Measurements from ENCODE around the gene ILF3. TPM values are rescaled to one million over a fixed set of nuclear protein-coding genes. Genes with fewer than 3 reads are reported as not detected.

The ILF3 gene
- total and polyA plus RNA-seq, 2 experiments from 2014 or later: 573 to 616 TPM

GRCh38 chr19:10730932-10731331 lies 76.8 kb downstream of the ILF3 start:
- no peak overlapping the region for H3K4me2 ChIP-seq
- no peaks in the 10 kb centered on the region for H3K27me3 ChIP-seq (ENCODE audit: insufficient read depth)
- no peak for TF ChIP-seq ETS1 (IDR thresholded peaks at IDR 0.05)
- TF ChIP-seq EZH2 (IDR thresholded peaks at IDR 0.05; ENCODE audit: low read depth, unreplicated experiment): no peak
- TF ChIP-seq NANOG (IDR thresholded peaks at IDR 0.05; ENCODE audit: borderline replicate concordance): no peak
- no peak for TF ChIP-seq JUNB (IDR thresholded peaks at IDR 0.05; ENCODE audit: unreplicated experiment)
- no peak for TF ChIP-seq CTCF (conservative IDR thresholded peaks at IDR 0.05; ENCODE audit: low read depth in 2 of 2)
- no peak for TF ChIP-seq EZH2phosphoT487 (IDR thresholded peaks at IDR 0.05; ENCODE audit: unreplicated experiment)
- no peak for TF ChIP-seq CREB1 (CRISPR knock-in tag; IDR thresholded peaks at IDR 0.05; ENCODE audit: low read depth)
- no peak for TF ChIP-seq ZNF114 (CRISPR knock-in tag; IDR thresholded peaks at IDR 0.05)
- ATAC-seq (no peak), DNase-seq (ENCODE audit: low spot score) (no peak)
- peaks cover 4% of the 10 kb centered on the region for H3K36me3 Mint-ChIP-seq (ENCODE audit: low read depth)
- H3K4me1 Mint-ChIP-seq: 0 out of 3 replicates have a peak, but pooled peaks cover 3% of the 10 kb centered on the region
- peaks cover 98% of the 10 kb centered on the region for H3K79me2 ChIP-seq (replicated peaks; ENCODE audit: insufficient read depth)
- H3K4me3 Mint-ChIP-seq: no peak overlapping the region
- H2AFZ ChIP-seq: no peak overlapping the region
- no peaks in the 10 kb centered on the region for H3K4me1 ChIP-seq (ENCODE audit: insufficient read depth)
- H3F3A ChIP-seq (replicated peaks; ENCODE audit: low read depth): peaks cover 5% of the 10 kb centered on the region; the same call in 1 of the 2 replicates
- peaks cover 1% of the 10 kb centered on the region for H3K27me3 Mint-ChIP-seq (ENCODE audit: insufficient read depth, low read depth, poor library complexity)
- peaks cover 45% of the 10 kb centered on the region for H4K20me1 ChIP-seq (replicated peaks; ENCODE audit: insufficient read depth)
- H3K4me3 ChIP-seq: no peak overlapping the region
- no peak overlapping the region for H3K27ac ChIP-seq (ENCODE audit: low read depth)
- H3K27ac Mint-ChIP-seq: no peak overlapping the region
- H3K36me3 ChIP-seq (ENCODE audit: insufficient read depth): no peaks in the 10 kb centered on the region
- H3K9me2 ChIP-seq (ENCODE audit: insufficient read depth): no peaks in the 10 kb centered on the region
- H3K9me3 Mint-ChIP-seq: no peaks in the 10 kb centered on the region

- no peaks in the 10 kb centered on the region for H3K36me3 ChIP-seq (ENCODE audit: insufficient read depth)
- DNase-seq (ENCODE audit: low spot score): no peak
- TF ChIP-seq CREB1 (CRISPR knock-in tag; IDR thresholded peaks at IDR 0.05; ENCODE audit: low read depth): no peak
- no peak for TF ChIP-seq ETS1 (IDR thresholded peaks at IDR 0.05)
- TF ChIP-seq CTCF (conservative IDR thresholded peaks at IDR 0.05; ENCODE audit: low read depth in 2 of 2): no peak
- TF ChIP-seq NANOG (IDR thresholded peaks at IDR 0.05; ENCODE audit: borderline replicate concordance): no peak
- TF ChIP-seq ZNF331 (CRISPR knock-in tag; IDR thresholded peaks at IDR 0.05; ENCODE audit: low read depth): no peak
- Mint-ChIP-seq H3K27ac (no peak overlapping the region), H3K36me3 (ENCODE audit: low read depth) (peaks cover 7% of the 10 kb centered on the region; the same call in 2 of the 3 replicates), H3K4me3 (no peak overlapping the region), H3K27me3 (ENCODE audit: insufficient read depth, low read depth, poor library complexity) (peaks cover 7% of the 10 kb centered on the region), H3K9me3 (peaks cover 7% of the 10 kb centered on the region; the same call in 1 of the 3 replicates), H3K4me1 (peaks cover 12% of the 10 kb centered on the region)
- no peak overlapping the region for H2AFZ ChIP-seq
- H3K27me3 ChIP-seq (ENCODE audit: insufficient read depth): no peaks in the 10 kb centered on the region
- no peak overlapping the region for H3K4me3 ChIP-seq
- no peaks in the 10 kb centered on the region for H3K4me1 ChIP-seq (ENCODE audit: insufficient read depth)
- H3K4me2 ChIP-seq: no peak overlapping the region
- H3K27ac ChIP-seq (ENCODE audit: low read depth): no peak overlapping the region
- peaks cover 97% of the 10 kb centered on the region for H3K79me2 ChIP-seq (replicated peaks; ENCODE audit: insufficient read depth)
- ATAC-seq: no peak
- H4K20me1 ChIP-seq (replicated peaks; ENCODE audit: insufficient read depth): peaks cover 35% of the 10 kb centered on the region
- H3K9me2 ChIP-seq (ENCODE audit: insufficient read depth): no peaks in the 10 kb centered on the region
- peaks cover 6% of the 10 kb centered on the region; the same call in 1 of the 2 replicates for H3F3A ChIP-seq (replicated peaks; ENCODE audit: low read depth)
Observed at GRCh38 chr19:10735741-10736140, 81.6 kb downstream of the ILF3 start.
